Skeletal muscle satellite cell (primary cell): Measurements from ENCODE around the gene IMPA2.

ENCODE experiments used
- H3K27me3 ChIP-seq: 2 replicates; pipeline ENCODE4 v1.7.0; 2013; ENCODE audit warnings: low read length; ENCODE audit not compliant: control insufficient read depth, insufficient read depth
- H3K36me3 ChIP-seq: 2 replicates; pipeline ENCODE4 v1.7.0; 2013; ENCODE audit warnings: mild to moderate bottlenecking, control low read depth, low read length; ENCODE audit not compliant: insufficient read depth
- H3K4me1 ChIP-seq: 2 replicates; pipeline ENCODE4 v1.7.0; 2013; ENCODE audit warnings: low read length; ENCODE audit not compliant: control insufficient read depth, insufficient read depth
- H3K4me2 ChIP-seq: 2 replicates; pipeline ENCODE4 v1.7.0; 2013; ENCODE audit warnings: mild to moderate bottlenecking, low read length
- H3K4me3 ChIP-seq: 2 replicates; pipeline ENCODE4 v1.7.0; 2013; ENCODE audit warnings: low read length
- H3K9ac ChIP-seq: 2 replicates; pipeline ENCODE4 v1.7.0; 2013; ENCODE audit warnings: mild to moderate bottlenecking, low read depth, low read length, moderate library complexity
- H3K9me3 ChIP-seq: replicated peaks from 2 replicates; pipeline ENCODE4 v1.7.0; 2013; ENCODE audit warnings: mild to moderate bottlenecking, control low read depth, low read length

IMPA2 gene

GRCh38 chr18:12011199-12011956, 30.1 kb downstream of the IMPA2 start:
- H3K4me1 ChIP-seq: peaks cover 20% of the 10 kb centered on the region
- H3K4me3 ChIP-seq: no peak overlapping the region
- H3K27me3 ChIP-seq: no peaks in the 10 kb centered on the region
- H3K36me3 ChIP-seq: peaks cover 8% of the 10 kb centered on the region
- no peak overlapping the region for H3K9ac ChIP-seq
- H3K4me2 ChIP-seq: no peak overlapping the region
- H3K9me3 ChIP-seq: no peaks in the 10 kb centered on the region

- Histone ChIP-seq H3K9ac (no peak overlapping the region), H3K36me3 (peaks cover 8% of the 10 kb centered on the region), H3K27me3 (no peaks in the 10 kb centered on the region)
These were observed 30.7 kb downstream of the IMPA2 start for GRCh38 chr18:12011957-12012549.

GRCh38 chr18:12012697-12013096, 31.4 kb downstream of the IMPA2 start:
- H3K4me1 ChIP-seq: peaks cover 20% of the 10 kb centered on the region
- peaks cover 8% of the 10 kb centered on the region for H3K36me3 ChIP-seq
- no peak overlapping the region for H3K9ac ChIP-seq
- H3K27me3 ChIP-seq: no peaks in the 10 kb centered on the region
- H3K9me3 ChIP-seq: no peaks in the 10 kb centered on the region
- H3K4me2 ChIP-seq: no peak overlapping the region
- no peak overlapping the region for H3K4me3 ChIP-seq

More at GRCh38 chr18:12011957-12012549, 30.7 kb downstream of the IMPA2 start:
- Histone ChIP-seq H3K4me3 (no peak overlapping the region), H3K4me1 (peaks cover 20% of the 10 kb centered on the region), H3K4me2 (no peak overlapping the region), H3K9me3 (no peaks in the 10 kb centered on the region)

GRCh38 chr18:12013186-12013916, 32.0 kb downstream of the IMPA2 start:
- Histone ChIP-seq H3K36me3 (peaks cover 7% of the 10 kb centered on the region), H3K4me3 (no peak overlapping the region), H3K9me3 (no peaks in the 10 kb centered on the region), H3K9ac (no peak overlapping the region), H3K4me2 (no peak overlapping the region), H3K4me1 (peaks cover 20% of the 10 kb centered on the region), H3K27me3 (no peaks in the 10 kb centered on the region)

- H3K4me1 ChIP-seq: peaks cover 20% of the 10 kb centered on the region
- H3K9ac ChIP-seq: no peak overlapping the region
- no peak overlapping the region for H3K4me2 ChIP-seq
- H3K4me3 ChIP-seq: no peak overlapping the region
- no peaks in the 10 kb centered on the region for H3K9me3 ChIP-seq
- no peaks in the 10 kb centered on the region for H3K27me3 ChIP-seq
- peaks cover 4% of the 10 kb centered on the region for H3K36me3 ChIP-seq
These were observed 32.8 kb downstream of the IMPA2 start for GRCh38 chr18:12014086-12014485.

- Histone ChIP-seq H3K4me1 (peaks cover 20% of the 10 kb centered on the region), H3K36me3 (peaks cover 4% of the 10 kb centered on the region), H3K4me2 (peak overlapping the region; percentile 41), H3K9ac (no peak overlapping the region), H3K27me3 (no peaks in the 10 kb centered on the region), H3K4me3 (no peak overlapping the region), H3K9me3 (no peaks in the 10 kb centered on the region)
These were observed 33.5 kb downstream of the IMPA2 start for GRCh38 chr18:12014521-12015415.

- H3K9ac ChIP-seq: no peak overlapping the region
These were observed 34.2 kb downstream of the IMPA2 start for GRCh38 chr18:12015416-12016062.

GRCh38 chr18:12017081-12017480, 35.8 kb downstream of the IMPA2 start:
- H3K9me3 ChIP-seq: no peaks in the 10 kb centered on the region
- no peak overlapping the region for H3K9ac ChIP-seq
- no peak overlapping the region for H3K4me3 ChIP-seq
- H3K36me3 ChIP-seq: peaks cover 4% of the 10 kb centered on the region
- no peaks in the 10 kb centered on the region for H3K27me3 ChIP-seq
- no peak overlapping the region for H3K4me2 ChIP-seq
- H3K4me1 ChIP-seq: peaks cover 20% of the 10 kb centered on the region

More at GRCh38 chr18:12015416-12016062, 34.2 kb downstream of the IMPA2 start:
- Histone ChIP-seq H3K4me2 (peak overlapping the region; percentile 41), H3K36me3 (peaks cover 4% of the 10 kb centered on the region), H3K27me3 (no peaks in the 10 kb centered on the region), H3K4me1 (peaks cover 20% of the 10 kb centered on the region), H3K9me3 (no peaks in the 10 kb centered on the region), H3K4me3 (peak overlapping the region; percentile 15)

- no peak overlapping the region for H3K4me3 ChIP-seq
- no peak overlapping the region for H3K9ac ChIP-seq
- no peaks in the 10 kb centered on the region for H3K27me3 ChIP-seq
- H3K4me1 ChIP-seq: peaks cover 20% of the 10 kb centered on the region
- no peak overlapping the region for H3K4me2 ChIP-seq
- no peaks in the 10 kb centered on the region for H3K9me3 ChIP-seq
- no peaks in the 10 kb centered on the region for H3K36me3 ChIP-seq
These were observed 37.6 kb downstream of the IMPA2 start for GRCh38 chr18:12018861-12019260.

- Histone ChIP-seq H3K9me3 (no peaks in the 10 kb centered on the region), H3K9ac (no peak overlapping the region), H3K36me3 (no peaks in the 10 kb centered on the region), H3K4me3 (no peak overlapping the region), H3K27me3 (no peaks in the 10 kb centered on the region), H3K4me2 (no peak overlapping the region), H3K4me1 (peaks cover 2% of the 10 kb centered on the region)
These were observed 39.8 kb downstream of the IMPA2 start for GRCh38 chr18:12021077-12021476.
